ENCODE results near the gene FKBP11. TPM values are rescaled to one million over a fixed set of nuclear protein-coding genes. Genes with fewer than 3 reads are reported as not detected.

Gene FKBP11
- polyA plus RNA-seq, 4 donors: 22.4 to 82.7 (median 51.1) TPM

- Histone ChIP-seq H3K4me3 (ENCODE audit: low read depth in 1 of 3, low read length in 3 of 3) (no peak overlapping the region), H3K36me3 (ENCODE audit: control insufficient read depth in 3 of 3, insufficient read depth in 2 of 3, low read depth in 1 of 3, low read length in 3 of 3) (peaks cover 0 to 32% (median 0%) of the 10 kb centered on the region in 3 donors), H3K4me1 (ENCODE audit: control insufficient read depth in 3 of 3, insufficient read depth in 2 of 3, low read depth in 1 of 3, low read length in 2 of 3) (no peaks in the 10 kb centered on the region), H3K27me3 (ENCODE audit: control insufficient read depth in 3 of 3, insufficient read depth in 3 of 3, low read length in 3 of 3) (no peaks in the 10 kb centered on the region), H3K27ac (ENCODE audit: low read depth in 1 of 3, low read length in 2 of 3) (no peak overlapping the region), H3K9me3 (ENCODE audit: control insufficient read depth in 2 of 2, insufficient read depth in 1 of 2, low read depth in 1 of 2, low read length in 1 of 2) (no peaks in the 10 kb centered on the region)
- FAIRE-seq: no peak
- 23 to 63% (median 56%) methylated on average over 3 of the region's 3 CpGs for WGBS, 3 donors
- peak; percentile 28 to 72 for DNase-seq
Observed at GRCh38 chr12:48947727-48948126, 22.4 kb upstream of the FKBP11 start.

- Histone ChIP-seq H3K27me3 (ENCODE audit: control insufficient read depth in 3 of 3, insufficient read depth in 3 of 3, low read length in 3 of 3) (no peaks in the 10 kb centered on the region), H3K27ac (ENCODE audit: low read depth in 1 of 3, low read length in 2 of 3) (no peak overlapping the region), H3K4me1 (ENCODE audit: control insufficient read depth in 3 of 3, insufficient read depth in 2 of 3, low read depth in 1 of 3, low read length in 2 of 3) (no peaks in the 10 kb centered on the region), H3K9me3 (ENCODE audit: control insufficient read depth in 2 of 2, insufficient read depth in 1 of 2, low read depth in 1 of 2, low read length in 1 of 2) (no peaks in the 10 kb centered on the region), H3K36me3 (ENCODE audit: control insufficient read depth in 3 of 3, insufficient read depth in 2 of 3, low read depth in 1 of 3, low read length in 3 of 3) (peaks cover 0 to 32% (median 0%) of the 10 kb centered on the region in 3 donors), H3K4me3 (ENCODE audit: low read depth in 1 of 3, low read length in 3 of 3) (no peak overlapping the region)
- WGBS, 3 donors: 81 to 88% (median 84%) methylated on average over 6 of the region's 6 CpGs
- DNase-seq: no peak
- FAIRE-seq: no peak
Observed at GRCh38 chr12:48946943-48947342, 21.7 kb upstream of the FKBP11 start.

GRCh38 chr12:48946205-48946604 lies 20.9 kb upstream of the FKBP11 start:
- Histone ChIP-seq H3K36me3 (ENCODE audit: control insufficient read depth in 3 of 3, insufficient read depth in 2 of 3, low read depth in 1 of 3, low read length in 3 of 3) (peaks cover 0 to 31% (median 2%) of the 10 kb centered on the region in 3 donors), H3K4me3 (ENCODE audit: low read depth in 1 of 3, low read length in 3 of 3) (no peak overlapping the region), H3K9me3 (ENCODE audit: control insufficient read depth in 2 of 2, insufficient read depth in 1 of 2, low read depth in 1 of 2, low read length in 1 of 2) (no peaks in the 10 kb centered on the region), H3K27ac (ENCODE audit: low read depth in 1 of 3, low read length in 2 of 3) (no peak overlapping the region), H3K27me3 (ENCODE audit: control insufficient read depth in 3 of 3, insufficient read depth in 3 of 3, low read length in 3 of 3) (no peaks in the 10 kb centered on the region), H3K4me1 (ENCODE audit: control insufficient read depth in 3 of 3, insufficient read depth in 2 of 3, low read depth in 1 of 3, low read length in 2 of 3) (no peaks in the 10 kb centered on the region)
- FAIRE-seq (no peak), DNase-seq (no peak)

- H3K9me3 ChIP-seq (ENCODE audit: control insufficient read depth in 2 of 2, insufficient read depth in 1 of 2, low read depth in 1 of 2, low read length in 1 of 2): no peaks in the 10 kb centered on the region
- no peak overlapping the region for H3K27ac ChIP-seq (ENCODE audit: low read depth in 1 of 3, low read length in 2 of 3)
- DNase-seq (no peak), FAIRE-seq (no peak)
- H3K4me3 ChIP-seq (ENCODE audit: low read depth in 1 of 3, low read length in 3 of 3): no peak overlapping the region
- no peaks in the 10 kb centered on the region for H3K4me1 ChIP-seq (ENCODE audit: control insufficient read depth in 3 of 3, insufficient read depth in 2 of 3, low read depth in 1 of 3, low read length in 2 of 3)
- no peaks in the 10 kb centered on the region for H3K27me3 ChIP-seq (ENCODE audit: control insufficient read depth in 3 of 3, insufficient read depth in 3 of 3, low read length in 3 of 3)
- peaks cover 0 to 50% (median 15%) of the 10 kb centered on the region in 3 donors for H3K36me3 ChIP-seq (ENCODE audit: control insufficient read depth in 3 of 3, insufficient read depth in 2 of 3, low read depth in 1 of 3, low read length in 3 of 3)
- 83 to 95% (median 93%) methylated on average over 4 of the region's 4 CpGs for WGBS, 3 donors
Observed at GRCh38 chr12:48943221-48943620, 17.9 kb upstream of the FKBP11 start.

DNA sequence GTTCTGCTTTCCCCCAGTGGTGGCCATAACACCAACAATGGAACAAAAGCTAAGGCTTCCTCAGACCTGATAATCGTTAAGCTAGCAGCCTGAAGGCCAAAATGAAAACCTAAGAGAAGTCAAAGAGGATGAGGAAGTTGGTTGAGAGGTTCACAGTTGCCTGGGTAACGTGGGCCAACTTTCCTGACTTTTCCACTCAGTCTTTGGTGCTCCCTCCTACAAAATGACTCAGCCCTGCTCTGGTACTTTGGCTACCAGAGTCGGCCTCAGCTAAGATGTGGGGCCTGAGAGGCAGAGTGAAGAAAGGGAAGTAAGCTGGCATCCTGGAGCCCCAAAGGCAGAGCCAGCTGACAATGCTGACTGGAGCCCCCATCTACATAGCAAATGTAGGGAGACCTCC lies 14.9 kb upstream of the FKBP11 start:
- DNase-seq: no peak
- whole genome bisulfite sequencing, 3 donors: 69 to 79% (median 74%) methylated on average over 3 of the region's 3 CpGs
- no peak for FAIRE-seq
- Histone ChIP-seq H3K36me3 (ENCODE audit: control insufficient read depth in 3 of 3, insufficient read depth in 2 of 3, low read depth in 1 of 3, low read length in 3 of 3) (peaks cover 0 to 65% (median 19%) of the 10 kb centered on the region in 3 donors), H3K9me3 (ENCODE audit: control insufficient read depth in 2 of 2, insufficient read depth in 1 of 2, low read depth in 1 of 2, low read length in 1 of 2) (no peaks in the 10 kb centered on the region), H3K27ac (ENCODE audit: low read depth in 1 of 3, low read length in 2 of 3) (no peak overlapping the region), H3K27me3 (ENCODE audit: control insufficient read depth in 3 of 3, insufficient read depth in 3 of 3, low read length in 3 of 3) (no peaks in the 10 kb centered on the region), H3K4me3 (ENCODE audit: low read depth in 1 of 3, low read length in 3 of 3) (no peak overlapping the region), H3K4me1 (ENCODE audit: control insufficient read depth in 3 of 3, insufficient read depth in 2 of 3, low read depth in 1 of 3, low read length in 2 of 3) (no peaks in the 10 kb centered on the region)

DNA sequence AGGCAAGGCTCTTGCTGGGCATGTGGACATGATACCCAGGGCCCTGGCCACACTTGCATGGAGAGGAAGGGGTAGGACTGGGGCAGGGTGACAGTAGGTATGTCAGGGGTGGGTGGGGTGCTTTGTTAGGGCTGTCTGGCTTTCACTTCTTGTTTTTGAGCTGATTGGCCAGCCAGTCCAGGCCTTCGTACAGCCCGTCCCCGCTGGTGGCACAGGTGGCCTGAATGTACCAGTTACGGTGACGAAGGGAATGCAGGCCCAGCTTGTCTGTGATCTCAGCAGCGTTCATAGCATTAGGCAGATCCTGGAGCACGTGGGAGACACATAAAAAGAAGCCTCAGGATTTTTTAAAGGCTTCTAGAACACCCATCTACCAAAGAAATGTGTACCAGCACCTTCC lies 13.5 kb upstream of the FKBP11 start:
- FAIRE-seq (no peak), DNase-seq (no peak)
- H3K27ac ChIP-seq (ENCODE audit: low read depth in 1 of 3, low read length in 2 of 3): no peak overlapping the region
- H3K36me3 ChIP-seq (ENCODE audit: control insufficient read depth in 3 of 3, insufficient read depth in 2 of 3, low read depth in 1 of 3, low read length in 3 of 3): peaks cover 0 to 74% (median 19%) of the 10 kb centered on the region in 3 donors
- H3K9me3 ChIP-seq (ENCODE audit: control insufficient read depth in 2 of 2, insufficient read depth in 1 of 2, low read depth in 1 of 2, low read length in 1 of 2): no peaks in the 10 kb centered on the region
- H3K4me3 ChIP-seq (ENCODE audit: low read depth in 1 of 3, low read length in 3 of 3): no peak overlapping the region
- no peaks in the 10 kb centered on the region for H3K27me3 ChIP-seq (ENCODE audit: control insufficient read depth in 3 of 3, insufficient read depth in 3 of 3, low read length in 3 of 3)
- H3K4me1 ChIP-seq (ENCODE audit: control insufficient read depth in 3 of 3, insufficient read depth in 2 of 3, low read depth in 1 of 3, low read length in 2 of 3): no peaks in the 10 kb centered on the region
- 80 to 89% (median 84%) methylated on average over 7 of the region's 7 CpGs for WGBS, 3 donors

DNA sequence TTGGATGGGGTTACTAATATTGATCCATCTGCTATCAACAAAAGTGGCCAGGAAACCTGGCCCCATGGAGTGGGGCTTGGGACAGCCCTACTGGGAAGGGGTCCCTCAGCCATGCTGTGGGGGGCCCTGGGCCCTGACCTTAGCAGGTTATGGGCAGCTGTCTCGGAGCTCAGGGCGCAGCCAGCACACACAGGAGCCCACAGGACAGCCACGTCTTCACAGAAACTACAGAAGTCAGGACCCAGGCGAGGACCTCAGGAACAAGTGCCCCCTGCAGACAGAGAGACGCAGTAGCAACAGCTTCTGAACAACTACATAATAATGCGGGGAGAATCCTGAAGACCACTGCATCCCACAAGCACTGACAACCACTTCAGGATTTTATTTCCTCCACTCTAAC lies 11.9 kb upstream of the FKBP11 start:
- H3K4me3 ChIP-seq (ENCODE audit: low read depth in 1 of 3, low read length in 3 of 3): no peak overlapping the region
- no peaks in the 10 kb centered on the region for H3K9me3 ChIP-seq (ENCODE audit: control insufficient read depth in 2 of 2, insufficient read depth in 1 of 2, low read depth in 1 of 2, low read length in 1 of 2)
- WGBS, 3 donors: 83 to 87% (median 85%) methylated on average over 6 of the region's 6 CpGs
- DNase-seq (no peak), FAIRE-seq (no peak)
- H3K27ac ChIP-seq (ENCODE audit: low read depth in 1 of 3, low read length in 2 of 3): no peak overlapping the region
- H3K27me3 ChIP-seq (ENCODE audit: control insufficient read depth in 3 of 3, insufficient read depth in 3 of 3, low read length in 3 of 3): no peaks in the 10 kb centered on the region
- H3K4me1 ChIP-seq (ENCODE audit: control insufficient read depth in 3 of 3, insufficient read depth in 2 of 3, low read depth in 1 of 3, low read length in 2 of 3): no peaks in the 10 kb centered on the region
- H3K36me3 ChIP-seq (ENCODE audit: control insufficient read depth in 3 of 3, insufficient read depth in 2 of 3, low read depth in 1 of 3, low read length in 3 of 3): peaks cover 0 to 80% (median 19%) of the 10 kb centered on the region in 3 donors

DNA sequence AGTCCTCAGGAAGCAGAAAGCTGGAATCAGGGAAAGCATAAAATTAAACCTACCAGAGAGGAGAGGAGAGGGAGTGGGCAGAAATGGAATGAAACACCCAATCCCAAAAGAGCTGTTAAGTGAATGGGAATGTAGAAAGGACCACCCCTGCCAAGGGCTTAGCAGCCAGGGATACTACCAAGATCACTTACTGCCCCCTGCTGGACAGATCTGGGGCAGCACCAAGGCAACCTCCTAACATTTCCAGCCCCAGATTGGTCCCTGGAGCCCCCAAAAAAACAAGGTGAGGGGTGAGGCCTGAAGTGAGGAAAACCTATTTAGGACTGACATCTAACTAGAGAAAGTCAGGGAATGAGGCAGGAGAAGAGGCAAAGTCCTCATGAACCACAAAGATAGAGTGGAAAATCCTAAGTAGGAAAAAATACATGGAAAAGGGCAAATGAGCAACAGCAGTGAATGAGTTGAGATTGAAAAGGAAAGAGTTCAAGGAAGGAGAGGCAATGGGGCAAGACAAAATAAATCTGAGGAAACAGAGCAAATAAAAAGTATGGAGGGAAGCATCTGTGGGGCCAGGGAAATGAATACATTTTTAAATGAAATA lies 11.2 kb upstream of the FKBP11 start:
- no peaks in the 10 kb centered on the region for H3K9me3 ChIP-seq (ENCODE audit: control insufficient read depth in 2 of 2, insufficient read depth in 1 of 2, low read depth in 1 of 2, low read length in 1 of 2)
- H3K27ac ChIP-seq (ENCODE audit: low read depth in 1 of 3, low read length in 2 of 3): no peak overlapping the region
- no peak for FAIRE-seq
- no peaks in the 10 kb centered on the region for H3K4me1 ChIP-seq (ENCODE audit: control insufficient read depth in 3 of 3, insufficient read depth in 2 of 3, low read depth in 1 of 3, low read length in 2 of 3)
- peak; percentile 60 to 77 for DNase-seq
- peaks cover 0 to 81% (median 19%) of the 10 kb centered on the region in 3 donors for H3K36me3 ChIP-seq (ENCODE audit: control insufficient read depth in 3 of 3, insufficient read depth in 2 of 3, low read depth in 1 of 3, low read length in 3 of 3)
- H3K4me3 ChIP-seq (ENCODE audit: low read depth in 1 of 3, low read length in 3 of 3): no peak overlapping the region
- H3K27me3 ChIP-seq (ENCODE audit: control insufficient read depth in 3 of 3, insufficient read depth in 3 of 3, low read length in 3 of 3): no peaks in the 10 kb centered on the region

- no peak for FAIRE-seq
- H3K36me3 ChIP-seq (ENCODE audit: control insufficient read depth in 3 of 3, insufficient read depth in 2 of 3, low read depth in 1 of 3, low read length in 3 of 3): peaks cover 0 to 70% (median 5%) of the 10 kb centered on the region in 3 donors
- H3K27me3 ChIP-seq (ENCODE audit: control insufficient read depth in 3 of 3, insufficient read depth in 3 of 3, low read length in 3 of 3): no peaks in the 10 kb centered on the region
- H3K9me3 ChIP-seq (ENCODE audit: control insufficient read depth in 2 of 2, insufficient read depth in 1 of 2, low read depth in 1 of 2, low read length in 1 of 2): no peaks in the 10 kb centered on the region
- DNase-seq: peak in 1 of 2 donors; percentile 27
- 93 to 100% (median 98%) methylated on average over 1 of the region's 1 CpG for WGBS, 3 donors
- H3K27ac ChIP-seq (ENCODE audit: low read depth in 1 of 3, low read length in 2 of 3): peak overlapping the region in 2 of 3 donors; percentile 41 to 89
- no peaks in the 10 kb centered on the region for H3K4me1 ChIP-seq (ENCODE audit: control insufficient read depth in 3 of 3, insufficient read depth in 2 of 3, low read depth in 1 of 3, low read length in 2 of 3)
- H3K4me3 ChIP-seq (ENCODE audit: low read depth in 1 of 3, low read length in 3 of 3): no peak overlapping the region
Observed at GRCh38 chr12:48934312-48934706, 9.0 kb upstream of the FKBP11 start.

Measured in small intestine (tissue), 7 donors.